DOHH2 (cell line): ENCODE measurements around the gene SEC63.

Source experiments
- H3F3A ChIP-seq: fragments of 200-600 bp; sonication (generic), shearing (Covaris generic); 2 replicates; pipeline ENCODE4 v1.6.0; 2016; ENCODE audit warnings: antibody characterized with exemption, mild to moderate bottlenecking; ENCODE audit not compliant: control insufficient read depth, insufficient read depth
- H3K27ac ChIP-seq: fragments of 200-600 bp; sonication (generic); 2 replicates; pipeline ENCODE4 v1.5.1; 2014; ENCODE audit warnings: low read depth, mild to moderate bottlenecking, low read length, moderate library complexity
- H3K27me3 ChIP-seq: fragments of 200-600 bp; sonication (generic); 2 replicates; pipeline ENCODE4 v1.6.1; 2014; ENCODE audit warnings: mild to moderate bottlenecking, low read length, mixed read lengths; ENCODE audit not compliant: control insufficient read depth
- H3K36me3 ChIP-seq: fragments of 200-600 bp; sonication (generic); 2 replicates; pipeline ENCODE4 v1.6.1; 2014; ENCODE audit warnings: mild to moderate bottlenecking, low read length, moderate library complexity, mixed read lengths; ENCODE audit not compliant: control insufficient read depth
- H3K4me1 ChIP-seq: fragments of 200-600 bp; sonication (generic); 2 replicates; pipeline ENCODE4 v1.6.1; 2014; ENCODE audit warnings: mild to moderate bottlenecking, low read length, mixed read lengths; ENCODE audit not compliant: control insufficient read depth
- H3K4me2 ChIP-seq: fragments of 200-600 bp; sonication (generic); 2 replicates; pipeline ENCODE4 v1.6.0; 2014; ENCODE audit warnings: mild to moderate bottlenecking, low read length, moderate library complexity
- H3K4me3 ChIP-seq: fragments of 200-600 bp; sonication (generic); 2 replicates; pipeline ENCODE4 v1.5.1; 2014; ENCODE audit warnings: mild to moderate bottlenecking, low read length, mixed read lengths
- H3K79me2 ChIP-seq: fragments of 200-600 bp; sonication (generic); 2 replicates; pipeline ENCODE4 v1.6.1; 2014; ENCODE audit warnings: mild to moderate bottlenecking, low read length, mixed read lengths; ENCODE audit not compliant: control insufficient read depth
- H3K9me2 ChIP-seq: fragments of 200-600 bp; sonication (generic); replicated peaks from 2 replicates; pipeline ENCODE4 v1.6.1; 2014; ENCODE audit warnings: mild to moderate bottlenecking, low read length, mixed read lengths; ENCODE audit not compliant: control insufficient read depth
- H3K9me3 ChIP-seq: fragments of 200-600 bp; sonication (generic); 2 replicates; pipeline ENCODE4 v1.6.1; 2014; ENCODE audit warnings: antibody characterized with exemption, low read length, mixed read lengths; ENCODE audit not compliant: control insufficient read depth, insufficient read depth
- H4K20me1 ChIP-seq: fragments of 200-600 bp; sonication (generic); 2 replicates; pipeline ENCODE4 v1.6.0; 2014; ENCODE audit warnings: low read depth, mild to moderate bottlenecking, antibody characterized with exemption, low read length, moderate library complexity; ENCODE audit not compliant: control insufficient read depth, insufficient read depth
- EZH2phosphoT487 ChIP-seq: fragments of 200-600 bp; sonication (generic); IDR thresholded peaks from 2 replicates; pipeline ENCODE4 v1.6.1; 2017; ENCODE audit warnings: borderline replicate concordance, mild to moderate bottlenecking, antibody characterized with exemption, low read length, moderate library complexity, mixed read lengths
- TF ChIP-seq, protein P1 (sequence below): fragments of 200-600 bp; sonication (generic); IDR thresholded peaks from one replicate; pipeline ENCODE4 v1.5.1; 2014; ENCODE audit warnings: antibody characterized with exemption, mild to moderate bottlenecking, low read depth, low read length; ENCODE audit not compliant: poor library complexity, severe bottlenecking

The SEC63 gene

DNA sequence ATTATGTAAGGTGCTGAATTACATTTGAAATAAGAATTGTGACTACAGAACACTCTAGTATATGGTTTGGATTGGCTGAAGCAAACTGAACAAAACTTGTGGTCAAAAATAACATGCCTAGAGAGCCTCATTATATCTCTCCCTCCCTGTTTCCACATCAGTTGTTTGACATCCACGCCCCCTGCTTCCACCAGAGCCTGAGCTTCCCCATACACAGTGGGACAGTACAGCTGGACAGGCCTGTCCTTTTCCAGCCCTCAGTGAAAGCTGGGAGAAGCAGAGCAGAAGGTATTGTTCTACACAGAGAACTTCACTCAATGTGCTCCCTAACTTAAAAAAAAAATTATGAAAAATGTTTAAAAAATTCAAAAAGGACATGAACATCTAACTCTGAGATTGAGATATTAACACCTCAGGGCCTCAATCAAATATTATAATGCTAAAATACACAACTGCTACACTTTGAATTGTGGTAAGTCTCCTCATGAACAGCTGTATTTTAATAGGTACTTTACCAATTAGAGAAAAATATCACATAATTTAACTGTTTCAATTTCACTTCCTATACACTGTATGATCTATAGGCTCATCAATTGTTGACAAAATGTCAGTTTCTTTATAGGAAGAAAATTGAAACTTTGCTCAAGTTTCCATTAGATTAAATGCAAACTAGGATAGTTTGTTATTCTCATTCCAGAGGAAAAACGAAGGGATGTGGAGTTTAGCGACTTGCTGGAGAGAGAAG, 89.0 kb downstream of the SEC63 start:
- H3K79me2 ChIP-seq: no peaks in the 10 kb centered on the region
- H3K4me3 ChIP-seq: no peak overlapping the region
- peaks cover 3% of the 10 kb centered on the region; the same call in 1 of the 2 replicates for H3F3A ChIP-seq
- TF ChIP-seq, protein P1, sequence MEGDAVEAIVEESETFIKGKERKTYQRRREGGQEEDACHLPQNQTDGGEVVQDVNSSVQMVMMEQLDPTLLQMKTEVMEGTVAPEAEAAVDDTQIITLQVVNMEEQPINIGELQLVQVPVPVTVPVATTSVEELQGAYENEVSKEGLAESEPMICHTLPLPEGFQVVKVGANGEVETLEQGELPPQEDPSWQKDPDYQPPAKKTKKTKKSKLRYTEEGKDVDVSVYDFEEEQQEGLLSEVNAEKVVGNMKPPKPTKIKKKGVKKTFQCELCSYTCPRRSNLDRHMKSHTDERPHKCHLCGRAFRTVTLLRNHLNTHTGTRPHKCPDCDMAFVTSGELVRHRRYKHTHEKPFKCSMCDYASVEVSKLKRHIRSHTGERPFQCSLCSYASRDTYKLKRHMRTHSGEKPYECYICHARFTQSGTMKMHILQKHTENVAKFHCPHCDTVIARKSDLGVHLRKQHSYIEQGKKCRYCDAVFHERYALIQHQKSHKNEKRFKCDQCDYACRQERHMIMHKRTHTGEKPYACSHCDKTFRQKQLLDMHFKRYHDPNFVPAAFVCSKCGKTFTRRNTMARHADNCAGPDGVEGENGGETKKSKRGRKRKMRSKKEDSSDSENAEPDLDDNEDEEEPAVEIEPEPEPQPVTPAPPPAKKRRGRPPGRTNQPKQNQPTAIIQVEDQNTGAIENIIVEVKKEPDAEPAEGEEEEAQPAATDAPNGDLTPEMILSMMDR: no peak
- no peak for TF ChIP-seq EZH2phosphoT487
- no peaks in the 10 kb centered on the region for H3K4me1 ChIP-seq
- H3K27me3 ChIP-seq: no peaks in the 10 kb centered on the region
- no peak overlapping the region for H3K27ac ChIP-seq
- H3K36me3 ChIP-seq: peaks cover 36% of the 10 kb centered on the region
- no peaks in the 10 kb centered on the region for H3K9me2 ChIP-seq
- no peaks in the 10 kb centered on the region for H4K20me1 ChIP-seq
- no peaks in the 10 kb centered on the region for H3K9me3 ChIP-seq
- no peak overlapping the region for H3K4me2 ChIP-seq

DNA sequence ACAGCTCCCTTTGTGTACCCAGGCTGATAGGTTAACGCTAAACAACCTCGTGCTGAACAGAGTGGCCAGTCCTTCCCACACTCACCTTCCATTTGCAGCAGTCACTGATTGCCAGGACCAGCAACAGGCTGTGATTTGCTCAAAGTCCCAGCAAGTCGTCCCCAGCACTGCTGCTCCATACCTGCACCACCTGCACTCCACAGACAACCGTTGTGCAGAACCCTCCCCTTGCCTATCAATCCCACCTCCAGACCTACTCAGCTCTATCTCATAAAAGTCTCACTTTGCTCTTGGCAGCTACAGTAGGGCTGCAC, 90.7 kb downstream of the SEC63 start:
- TF ChIP-seq, protein P1: peak; percentile 18
- no peak for TF ChIP-seq EZH2phosphoT487
- H3K36me3 ChIP-seq: peaks cover 24% of the 10 kb centered on the region
- H4K20me1 ChIP-seq: no peaks in the 10 kb centered on the region
- H3K79me2 ChIP-seq: no peaks in the 10 kb centered on the region
- H3K4me1 ChIP-seq: no peaks in the 10 kb centered on the region
- H3K27ac ChIP-seq: no peak overlapping the region
- H3K4me3 ChIP-seq: no peak overlapping the region
- no peaks in the 10 kb centered on the region for H3K27me3 ChIP-seq
- H3F3A ChIP-seq: peaks cover 3% of the 10 kb centered on the region; the same call in 1 of the 2 replicates
- no peaks in the 10 kb centered on the region for H3K9me3 ChIP-seq
- H3K4me2 ChIP-seq: no peak overlapping the region
- H3K9me2 ChIP-seq: no peaks in the 10 kb centered on the region

GRCh38 chr6:107866606-107867301, 91.3 kb downstream of the SEC63 start:
- Histone ChIP-seq H3K36me3 (peaks cover 20% of the 10 kb centered on the region), H3K27me3 (no peaks in the 10 kb centered on the region), H3K4me1 (no peaks in the 10 kb centered on the region), H3K9me3 (no peaks in the 10 kb centered on the region), H3K4me3 (no peak overlapping the region), H3K4me2 (no peak overlapping the region), H3K27ac (no peak overlapping the region), H4K20me1 (no peaks in the 10 kb centered on the region), H3K79me2 (no peaks in the 10 kb centered on the region), H3K9me2 (no peaks in the 10 kb centered on the region), H3F3A (peaks cover 3% of the 10 kb centered on the region; the same call in 1 of the 2 replicates)
- TF ChIP-seq, protein P1: peak; percentile 78
- no peak for TF ChIP-seq EZH2phosphoT487
